Fibroblast of villous mesenchyme (primary cell): ENCODE measurements around the gene TINAGL1. TPM values are rescaled to one million over a fixed set of nuclear protein-coding genes. Genes with fewer than 3 reads are reported as not detected.
A peak's percentile ranks its signal among the peaks of the same experiment; 100 is the strongest.

Experiments
- DNase-seq: peaks from one replicate; pipeline ENCODE4 v3.0.0-alpha.2; 2010; ENCODE audit warnings: low read depth
- H3K4me3 ChIP-seq: 2 replicates; pipeline ENCODE4 v1.5.1; 2011; ENCODE audit warnings: low read depth, mild to moderate bottlenecking, low read length
- CTCF ChIP-seq: IDR thresholded peaks from 2 replicates; pipeline ENCODE4 v1.5.1; 2012; ENCODE audit warnings: low read depth, mild to moderate bottlenecking, low read length; ENCODE audit not compliant: insufficient read depth
- total RNA-seq: library from RNA; depleted of rRNA; stranded (reverse); fragments of >200 nt; gene quantifications from 2 replicates; pipeline ENCODE4 v1.2.3, GENCODE V29; 2012

TINAGL1 gene
- 60.5 and 87.6 TPM in 2 replicates for total RNA-seq

DNA sequence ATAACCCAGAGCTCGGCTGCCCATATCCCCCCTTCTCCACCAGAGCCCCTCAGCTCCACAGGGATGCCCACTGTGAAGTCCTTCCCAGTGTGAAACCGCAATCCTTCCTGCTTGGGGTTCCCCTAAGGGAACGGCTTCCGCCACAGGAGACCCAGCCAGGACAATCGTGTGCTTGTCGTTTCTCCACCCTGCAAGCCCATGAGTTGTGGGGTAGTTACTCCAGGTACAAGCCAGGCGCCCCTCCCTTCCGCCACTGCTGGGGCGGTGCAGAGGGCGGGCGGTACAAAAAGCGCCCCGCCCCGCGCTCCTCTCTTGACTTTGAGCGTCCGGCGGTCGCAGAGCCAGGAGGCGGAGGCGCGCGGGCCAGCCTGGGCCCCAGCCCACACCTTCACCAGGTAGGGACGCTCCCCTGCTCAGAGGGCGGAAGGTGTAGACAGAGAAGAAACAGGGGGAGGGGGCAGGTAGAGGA, at the start of gene TINAGL1:
Gene TINAGL1 (plus strand): TSS at position 315 of the 469 bp plus-strand sequence. CDS start 634 bp downstream, outside the sequence.
- no peak for DNase-seq
- TF ChIP-seq CTCF, result no peak
- H3K4me3 ChIP-seq, result peak within 1 kb of the TSS; percentile 55

GRCh38 chr1:31529999-31530684, 46.2 kb upstream of the TINAGL1 start:
- no peak for TF ChIP-seq CTCF
- no peak for DNase-seq

GRCh38 chr1:31531177-31531999, 44.9 kb upstream of the TINAGL1 start:
- no peak overlapping the region for H3K4me3 ChIP-seq
- peak; percentile 73 for DNase-seq
- TF ChIP-seq CTCF, result no peak

More at GRCh38 chr1:31529999-31530684, 46.2 kb upstream of the TINAGL1 start:
- H3K4me3 ChIP-seq, result no peak overlapping the region

DNA sequence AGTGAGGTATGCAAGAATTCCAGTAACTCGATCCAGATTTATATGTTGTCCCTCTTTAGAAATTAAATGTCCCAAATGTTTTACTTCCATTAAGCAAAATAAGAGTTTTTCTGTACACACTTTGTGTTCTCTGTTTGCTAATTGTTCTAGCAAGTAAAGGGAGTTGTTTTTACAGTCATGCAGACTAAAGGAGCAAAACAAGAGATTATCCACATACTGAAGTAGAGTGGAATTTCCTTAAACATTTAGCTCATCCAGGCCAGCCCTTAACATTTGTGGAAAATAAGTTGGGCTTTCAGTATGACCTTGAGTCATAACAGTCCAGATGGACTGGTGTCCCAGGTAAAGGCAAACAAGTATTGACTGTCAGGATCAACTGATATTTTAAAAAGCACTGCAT, 44.1 kb upstream of the TINAGL1 start:
- H3K4me3 ChIP-seq, result no peak overlapping the region
- DNase-seq, result peak; percentile 36
- no peak for TF ChIP-seq CTCF

GRCh38 chr1:31535561-31535960, 40.8 kb upstream of the TINAGL1 start:
- DNase-seq, result no peak
- no peak for TF ChIP-seq CTCF
- no peak overlapping the region for H3K4me3 ChIP-seq

GRCh38 chr1:31539329-31539728, 37.0 kb upstream of the TINAGL1 start:
- TF ChIP-seq CTCF, result no peak
- H3K4me3 ChIP-seq, result no peak overlapping the region
- no peak for DNase-seq
